DOHH2 (cell line): ENCODE data around the gene MMEL1.

Source experiments
- H3F3A ChIP-seq: fragments of 200-600 bp; sonication (generic), shearing (Covaris generic); 2 replicates; pipeline ENCODE4 v1.6.0; 2016; ENCODE audit warnings: antibody characterized with exemption, mild to moderate bottlenecking; ENCODE audit not compliant: control insufficient read depth, insufficient read depth
- H3K27ac ChIP-seq: fragments of 200-600 bp; sonication (generic); 2 replicates; pipeline ENCODE4 v1.5.1; 2014; ENCODE audit warnings: low read depth, mild to moderate bottlenecking, low read length, moderate library complexity
- H3K27me3 ChIP-seq: fragments of 200-600 bp; sonication (generic); 2 replicates; pipeline ENCODE4 v1.6.1; 2014; ENCODE audit warnings: mild to moderate bottlenecking, low read length, mixed read lengths; ENCODE audit not compliant: control insufficient read depth
- H3K36me3 ChIP-seq: fragments of 200-600 bp; sonication (generic); 2 replicates; pipeline ENCODE4 v1.6.1; 2014; ENCODE audit warnings: mild to moderate bottlenecking, low read length, moderate library complexity, mixed read lengths; ENCODE audit not compliant: control insufficient read depth
- H3K4me1 ChIP-seq: fragments of 200-600 bp; sonication (generic); 2 replicates; pipeline ENCODE4 v1.6.1; 2014; ENCODE audit warnings: mild to moderate bottlenecking, low read length, mixed read lengths; ENCODE audit not compliant: control insufficient read depth
- H3K4me2 ChIP-seq: fragments of 200-600 bp; sonication (generic); 2 replicates; pipeline ENCODE4 v1.6.0; 2014; ENCODE audit warnings: mild to moderate bottlenecking, low read length, moderate library complexity
- H3K4me3 ChIP-seq: fragments of 200-600 bp; sonication (generic); 2 replicates; pipeline ENCODE4 v1.5.1; 2014; ENCODE audit warnings: mild to moderate bottlenecking, low read length, mixed read lengths
- H3K79me2 ChIP-seq: fragments of 200-600 bp; sonication (generic); 2 replicates; pipeline ENCODE4 v1.6.1; 2014; ENCODE audit warnings: mild to moderate bottlenecking, low read length, mixed read lengths; ENCODE audit not compliant: control insufficient read depth
- H3K9me2 ChIP-seq: fragments of 200-600 bp; sonication (generic); replicated peaks from 2 replicates; pipeline ENCODE4 v1.6.1; 2014; ENCODE audit warnings: mild to moderate bottlenecking, low read length, mixed read lengths; ENCODE audit not compliant: control insufficient read depth
- H3K9me3 ChIP-seq: fragments of 200-600 bp; sonication (generic); 2 replicates; pipeline ENCODE4 v1.6.1; 2014; ENCODE audit warnings: antibody characterized with exemption, low read length, mixed read lengths; ENCODE audit not compliant: control insufficient read depth, insufficient read depth
- H4K20me1 ChIP-seq: fragments of 200-600 bp; sonication (generic); 2 replicates; pipeline ENCODE4 v1.6.0; 2014; ENCODE audit warnings: low read depth, mild to moderate bottlenecking, antibody characterized with exemption, low read length, moderate library complexity; ENCODE audit not compliant: control insufficient read depth, insufficient read depth
- CTCF ChIP-seq: fragments of 200-600 bp; sonication (generic); IDR thresholded peaks from one replicate; pipeline ENCODE4 v1.5.1; 2014; ENCODE audit warnings: antibody characterized with exemption, mild to moderate bottlenecking, low read depth, low read length; ENCODE audit not compliant: poor library complexity, severe bottlenecking
- EZH2phosphoT487 ChIP-seq: fragments of 200-600 bp; sonication (generic); IDR thresholded peaks from 2 replicates; pipeline ENCODE4 v1.6.1; 2017; ENCODE audit warnings: borderline replicate concordance, mild to moderate bottlenecking, antibody characterized with exemption, low read length, moderate library complexity, mixed read lengths

Gene MMEL1

DNA sequence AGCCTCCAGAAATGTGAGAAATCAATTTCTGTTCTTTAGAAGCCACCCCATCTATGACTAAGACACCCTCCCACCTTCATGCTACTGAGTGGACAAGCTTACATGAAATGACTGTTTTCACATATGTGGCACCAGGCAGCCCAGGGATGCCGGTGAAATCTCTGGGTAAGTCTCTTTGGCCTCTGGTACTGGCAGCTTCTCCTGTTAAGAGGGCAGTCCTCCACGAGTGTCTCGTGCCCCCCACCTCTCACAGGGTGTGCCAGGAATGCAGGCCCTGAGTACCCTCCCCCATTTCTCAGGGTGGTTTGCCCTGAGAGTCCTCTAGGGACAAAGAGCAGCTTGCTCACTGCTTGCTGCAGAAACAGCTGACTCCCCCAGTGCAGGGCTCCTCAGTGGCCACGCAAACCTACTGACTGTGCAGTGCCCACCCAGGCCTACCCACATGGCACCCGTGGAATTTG lies 49.5 kb downstream of the MMEL1 start:
- Histone ChIP-seq H3K36me3 (peaks cover 14% of the 10 kb centered on the region), H3F3A (peaks cover 12% of the 10 kb centered on the region), H4K20me1 (no peaks in the 10 kb centered on the region), H3K79me2 (no peaks in the 10 kb centered on the region), H3K27me3 (no peaks in the 10 kb centered on the region), H3K4me2 (0 out of 2 replicates have a peak overlapping the region, but pooled peaks have one; percentile 88), H3K9me3 (no peaks in the 10 kb centered on the region), H3K4me1 (peaks cover 71% of the 10 kb centered on the region), H3K9me2 (no peaks in the 10 kb centered on the region), H3K27ac (no peak overlapping the region), H3K4me3 (no peak overlapping the region)
- TF ChIP-seq EZH2phosphoT487: no peak
- TF ChIP-seq CTCF: no peak

DNA sequence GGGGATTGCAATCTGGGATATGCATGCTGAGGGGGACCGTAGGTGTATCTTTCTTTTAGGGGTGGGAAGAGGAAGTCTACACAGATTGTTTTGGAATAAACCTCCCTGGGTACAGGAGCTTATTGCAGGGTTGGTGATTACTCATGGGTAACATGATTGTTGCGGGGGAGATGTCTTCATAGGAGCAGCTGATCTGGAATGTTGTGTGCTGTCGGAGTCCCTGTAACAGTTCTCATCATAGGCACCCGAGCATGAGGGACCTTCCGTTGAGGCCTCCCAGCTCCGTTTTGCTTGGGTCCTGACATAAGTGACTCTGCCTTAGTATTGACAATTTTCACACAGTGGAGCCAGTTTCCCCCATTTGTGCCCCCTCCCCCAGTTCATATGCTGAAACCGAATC lies 50.4 kb downstream of the MMEL1 start:
- no peaks in the 10 kb centered on the region for H3K27me3 ChIP-seq
- H3K79me2 ChIP-seq: no peaks in the 10 kb centered on the region
- no peaks in the 10 kb centered on the region for H4K20me1 ChIP-seq
- peaks cover 75% of the 10 kb centered on the region for H3K4me1 ChIP-seq
- TF ChIP-seq EZH2phosphoT487 (no peak), CTCF (no peak)
- no peaks in the 10 kb centered on the region for H3K9me2 ChIP-seq
- no peak overlapping the region for H3K27ac ChIP-seq
- H3K36me3 ChIP-seq: peaks cover 14% of the 10 kb centered on the region
- H3K4me2 ChIP-seq: no peak overlapping the region
- no peaks in the 10 kb centered on the region for H3K9me3 ChIP-seq
- H3K4me3 ChIP-seq: no peak overlapping the region
- H3F3A ChIP-seq: peaks cover 12% of the 10 kb centered on the region

DNA sequence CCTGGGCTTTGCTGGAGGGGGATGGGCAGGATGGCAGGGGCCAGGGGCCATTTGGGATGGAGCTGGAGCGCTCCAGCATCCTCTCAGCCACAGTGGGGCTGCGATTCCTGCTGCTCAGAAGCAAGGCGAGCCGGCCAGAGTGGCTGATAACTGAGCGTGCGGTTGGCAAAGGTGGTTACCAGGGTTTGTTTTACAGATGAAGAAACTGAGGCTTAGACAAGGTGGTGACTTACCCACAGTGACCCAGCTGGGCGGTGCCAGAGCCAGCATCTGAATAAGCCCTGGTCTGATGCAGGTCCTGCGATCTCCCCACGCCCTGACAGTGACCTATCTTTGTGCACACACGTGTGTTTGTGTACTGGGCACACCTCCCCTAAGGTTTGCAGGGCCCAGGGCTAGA lies 52.1 kb downstream of the MMEL1 start:
- Histone ChIP-seq H3K4me1 (peaks cover 88% of the 10 kb centered on the region), H3K79me2 (no peaks in the 10 kb centered on the region), H3K27ac (no peak overlapping the region), H3K36me3 (peaks cover 12% of the 10 kb centered on the region), H3K9me3 (no peaks in the 10 kb centered on the region), H3K27me3 (no peaks in the 10 kb centered on the region), H4K20me1 (no peaks in the 10 kb centered on the region), H3F3A (peaks cover 12% of the 10 kb centered on the region), H3K4me3 (0 out of 2 replicates have a peak overlapping the region, but pooled peaks have one; percentile 1), H3K9me2 (no peaks in the 10 kb centered on the region), H3K4me2 (peak overlapping the region; percentile 17)
- no peak for TF ChIP-seq EZH2phosphoT487
- TF ChIP-seq CTCF: no peak
